ENCODE measurements around the gene MLN.

Gene MLN

GRCh38 chr6:33830635-33831240 lies 26.9 kb upstream of the MLN start:
- no peak overlapping the region for H3K4me3 ChIP-seq (ENCODE audit: low read depth, low read length, poor library complexity, severe bottlenecking)
- no peak overlapping the region for H3K9ac ChIP-seq (ENCODE audit: low read length)
- no peak overlapping the region for H3K27ac ChIP-seq (ENCODE audit: low read depth, low read length, poor library complexity, severe bottlenecking)
- H3K27me3 ChIP-seq (ENCODE audit: insufficient read depth, low read length), result 0 out of 2 replicates have a peak, but pooled peaks cover 9% of the 10 kb centered on the region
- no peak overlapping the region for H2AFZ ChIP-seq (ENCODE audit: low read length)
- no peak for TF ChIP-seq EZH2 (IDR thresholded peaks at IDR 0.05; ENCODE audit: borderline replicate concordance, low read length)
- TF ChIP-seq CTCF (IDR thresholded peaks at IDR 0.05; ENCODE audit: low read length), result no peak
- no peaks in the 10 kb centered on the region for H3K36me3 ChIP-seq (ENCODE audit: insufficient read depth, low read length)
- H3K9me3 ChIP-seq (ENCODE audit: low read length), result no peaks in the 10 kb centered on the region
- no peak overlapping the region for H3K4me2 ChIP-seq (ENCODE audit: low read length)
- no peaks in the 10 kb centered on the region for H3K79me2 ChIP-seq (ENCODE audit: insufficient read depth, low read length)
- no peaks in the 10 kb centered on the region for H4K20me1 ChIP-seq (ENCODE audit: insufficient read depth, low read length)
- H3K9me2 ChIP-seq (ENCODE audit: low read depth, low read length), result no peaks in the 10 kb centered on the region
- H3K4me1 ChIP-seq (ENCODE audit: insufficient read depth, low read length, severe bottlenecking), result no peaks in the 10 kb centered on the region
- H3F3A ChIP-seq (ENCODE audit: insufficient read depth, low read length), result no peaks in the 10 kb centered on the region

GRCh38 chr6:33828764-33829731 lies 25.2 kb upstream of the MLN start:
- TF ChIP-seq EZH2 (IDR thresholded peaks at IDR 0.05; ENCODE audit: borderline replicate concordance, low read length) (no peak), CTCF (IDR thresholded peaks at IDR 0.05; ENCODE audit: low read length) (no peak)
- no peaks in the 10 kb centered on the region for H3K9me3 ChIP-seq (ENCODE audit: low read length)

GRCh38 chr6:33828452-33828763 lies 24.6 kb upstream of the MLN start:
- Histone ChIP-seq H3K4me3 (ENCODE audit: low read depth, low read length, poor library complexity, severe bottlenecking) (no peak overlapping the region), H3K27ac (ENCODE audit: low read depth, low read length, poor library complexity, severe bottlenecking) (no peak overlapping the region), H3K9me3 (ENCODE audit: low read length) (no peaks in the 10 kb centered on the region), H3F3A (ENCODE audit: insufficient read depth, low read length) (no peaks in the 10 kb centered on the region), H4K20me1 (ENCODE audit: insufficient read depth, low read length) (no peaks in the 10 kb centered on the region), H3K4me2 (ENCODE audit: low read length) (no peak overlapping the region), H2AFZ (ENCODE audit: low read length) (no peak overlapping the region), H3K27me3 (ENCODE audit: insufficient read depth, low read length) (0 out of 2 replicates have a peak, but pooled peaks cover 7% of the 10 kb centered on the region), H3K4me1 (ENCODE audit: insufficient read depth, low read length, severe bottlenecking) (no peaks in the 10 kb centered on the region), H3K79me2 (ENCODE audit: insufficient read depth, low read length) (no peaks in the 10 kb centered on the region), H3K9ac (ENCODE audit: low read length) (no peak overlapping the region), H3K9me2 (ENCODE audit: low read depth, low read length) (no peaks in the 10 kb centered on the region), H3K36me3 (ENCODE audit: insufficient read depth, low read length) (no peaks in the 10 kb centered on the region)
- TF ChIP-seq CTCF (IDR thresholded peaks at IDR 0.05; ENCODE audit: low read length) (no peak), EZH2 (IDR thresholded peaks at IDR 0.05; ENCODE audit: borderline replicate concordance, low read length) (no peak)

More at GRCh38 chr6:33828764-33829731, 25.2 kb upstream of the MLN start:
- no peaks in the 10 kb centered on the region for H3K9me2 ChIP-seq (ENCODE audit: low read depth, low read length)
- no peaks in the 10 kb centered on the region for H3K79me2 ChIP-seq (ENCODE audit: insufficient read depth, low read length)
- no peaks in the 10 kb centered on the region for H3K36me3 ChIP-seq (ENCODE audit: insufficient read depth, low read length)
- H3K27ac ChIP-seq (ENCODE audit: low read depth, low read length, poor library complexity, severe bottlenecking), result no peak overlapping the region
- H3K4me3 ChIP-seq (ENCODE audit: low read depth, low read length, poor library complexity, severe bottlenecking), result no peak overlapping the region
- H3K4me2 ChIP-seq (ENCODE audit: low read length), result no peak overlapping the region
- H3K27me3 ChIP-seq (ENCODE audit: insufficient read depth, low read length), result 0 out of 2 replicates have a peak, but pooled peaks cover 7% of the 10 kb centered on the region
- no peak overlapping the region for H2AFZ ChIP-seq (ENCODE audit: low read length)
- no peaks in the 10 kb centered on the region for H4K20me1 ChIP-seq (ENCODE audit: insufficient read depth, low read length)
- no peaks in the 10 kb centered on the region for H3K4me1 ChIP-seq (ENCODE audit: insufficient read depth, low read length, severe bottlenecking)
- no peaks in the 10 kb centered on the region for H3F3A ChIP-seq (ENCODE audit: insufficient read depth, low read length)
- no peak overlapping the region for H3K9ac ChIP-seq (ENCODE audit: low read length)
